Measurements from ENCODE around the gene LAPTM5.

GRCh38 chr1:30684259-30684658, 73.3 kb downstream of the LAPTM5 start:
- TF ChIP-seq CTCF (IDR thresholded peaks at IDR 0.05) (no peak), POLR2A (IDR thresholded peaks at IDR 0.05) (no peak), POLR2AphosphoS5 (IDR thresholded peaks at IDR 0.05; ENCODE audit: insufficient read depth in 1 of 2, low read depth in 1 of 2) (no peak)

All from vagina (tissue), 2 donors.